DMS 273 treated with DMSO at 0.1 percent for 48 hours (cell line): ENCODE data around the gene PATE4.
"Not testable (repeated sequence)": the region's sequence is repeated elsewhere in the genome, so short reads cannot be mapped to it uniquely, and the experiment has no call there.

Source experiments
- DNase-seq: peaks from one replicate; lab custom pipeline; 2025; lab: John Stamatoyannopoulos, UW

The PATE4 gene

DNA sequence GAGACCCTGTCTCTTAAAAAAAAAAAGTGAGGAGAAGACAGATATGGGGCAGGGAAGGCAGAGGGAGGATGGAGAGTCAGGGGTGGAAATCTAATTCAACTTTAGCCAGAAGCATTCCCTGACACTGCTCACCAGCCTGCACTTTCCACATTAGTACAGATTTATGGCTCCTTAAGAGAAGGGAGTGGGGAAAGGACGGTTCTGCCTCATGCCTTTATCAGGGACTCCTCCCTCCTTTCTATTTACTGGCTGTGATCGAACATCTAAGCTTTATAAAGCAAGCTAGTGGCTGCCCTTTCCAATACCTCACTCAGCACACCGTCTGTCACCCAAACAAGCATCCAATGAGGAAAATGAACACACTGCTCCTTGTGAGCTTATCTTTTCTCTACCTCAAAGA is at the start of gene PATE4:
Gene PATE4, plus strand, starts transcription at position 301 of the 400 bp plus-strand sequence. Its CDS starts 44 bp downstream, at position 345.
- DNase-seq: no peak

GRCh38 chr11:125784678-125785077 is 48.4 kb upstream of the PATE4 start:
- DNase-seq: no peak

DNA sequence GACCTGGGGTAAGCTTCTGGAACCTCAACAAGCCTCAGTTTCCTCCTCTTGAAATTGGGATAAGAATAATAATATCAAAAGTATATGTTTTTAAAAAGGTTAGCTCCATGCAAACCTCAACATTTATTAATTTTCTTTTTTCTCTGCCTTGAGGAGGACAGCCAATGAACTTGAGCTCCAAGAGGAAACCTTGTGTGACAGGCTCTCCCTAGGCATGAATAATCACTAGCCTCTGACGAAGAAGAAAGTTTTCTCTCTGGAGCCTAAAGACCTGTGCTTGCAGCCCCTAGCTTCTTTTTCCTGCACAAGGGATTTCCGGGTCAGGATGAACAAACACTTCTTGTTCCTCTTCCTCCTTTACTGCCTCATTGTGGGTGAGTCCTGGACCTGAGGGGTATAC is 45.3 kb upstream of the PATE4 start, which contains the start of gene PATE3:
Gene PATE3, plus strand, starts transcription at position 301 of the 400 bp plus-strand sequence. Its CDS starts 25 bp downstream, at position 326.
- no peak for DNase-seq

GRCh38 chr11:125790825-125791224 is 42.3 kb upstream of the PATE4 start:
- no peak for DNase-seq

- DNase-seq: no peak
Observed at GRCh38 chr11:125797641-125798040, 35.5 kb upstream of the PATE4 start.

DNA sequence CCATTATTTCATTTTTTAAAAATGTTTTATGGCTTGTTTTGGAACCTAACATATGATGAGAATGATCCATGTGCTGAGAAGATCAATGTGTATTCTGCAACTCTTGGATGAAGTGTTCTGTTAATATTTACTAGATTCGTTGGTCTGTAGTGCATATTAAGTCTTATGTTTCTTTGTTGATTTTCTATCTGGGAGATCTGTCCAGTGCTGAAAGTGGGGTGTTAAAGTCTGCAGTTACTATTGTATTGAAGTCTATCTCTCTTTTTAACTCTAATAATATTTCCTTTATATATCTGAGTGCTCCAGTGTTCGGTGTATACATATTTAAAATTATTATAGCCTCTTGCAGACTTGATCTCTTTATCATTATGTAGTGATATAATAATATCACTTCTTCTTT is 33.3 kb upstream of the PATE4 start:
- DNase-seq: no peak

- DNase-seq: no peak
Observed at GRCh38 chr11:125802387-125802786, 30.7 kb upstream of the PATE4 start.

GRCh38 chr11:125807909-125808308 is 25.2 kb upstream of the PATE4 start:
- DNase-seq: no peak

GRCh38 chr11:125835748-125836147 is 2.6 kb downstream of the PATE4 start:
- no peak for DNase-seq

DNA sequence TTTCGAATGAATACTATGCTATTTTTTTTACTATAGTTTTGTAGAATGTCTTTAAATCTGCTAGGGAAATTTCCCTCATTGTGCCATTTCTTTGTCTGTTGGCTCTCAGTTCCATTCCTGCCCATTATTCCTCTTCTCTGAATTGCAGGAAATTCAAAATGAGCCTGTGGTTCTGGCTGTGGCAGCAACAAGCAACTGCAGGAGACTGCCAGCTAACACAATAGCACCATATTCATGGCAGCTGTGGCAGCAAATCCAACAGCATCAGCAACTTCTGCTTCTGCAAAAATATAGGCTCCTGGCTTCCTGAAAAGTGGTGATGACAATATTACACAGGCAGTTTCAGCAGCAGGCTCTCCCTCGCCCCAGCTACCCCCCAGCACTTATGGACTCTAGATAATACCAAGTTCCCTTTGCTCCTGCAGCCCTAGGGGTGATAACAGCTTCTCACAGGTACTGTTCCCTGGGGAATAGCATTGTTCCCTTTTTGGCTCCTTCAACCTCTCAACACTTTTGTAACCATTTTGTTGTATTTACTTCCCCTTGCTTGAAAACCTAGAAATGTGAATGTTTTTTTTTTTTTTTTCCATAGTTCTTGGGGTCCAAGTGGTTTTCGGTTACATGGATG is 9.3 kb downstream of the PATE4 start:
- DNase-seq: no peak

DNA sequence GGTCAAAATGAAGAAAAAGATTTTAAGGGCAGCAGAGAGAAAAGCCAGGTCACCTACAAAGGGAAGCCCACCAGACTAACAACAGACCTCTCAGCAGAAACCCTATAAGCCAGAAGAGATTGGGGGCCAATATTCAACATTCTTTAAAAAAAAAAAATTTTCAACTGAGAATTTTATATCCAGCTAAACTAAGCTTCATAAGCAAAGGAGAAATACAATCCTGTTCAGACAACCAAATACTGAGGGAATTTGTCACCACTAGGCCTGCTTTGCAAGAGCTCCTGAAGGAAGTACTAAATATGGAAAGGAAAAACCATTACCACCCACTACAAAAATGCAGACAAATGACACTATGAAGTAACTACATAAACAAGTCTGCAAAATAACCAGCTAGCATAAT is 13.1 kb downstream of the PATE4 start:
- no peak for DNase-seq

DNA sequence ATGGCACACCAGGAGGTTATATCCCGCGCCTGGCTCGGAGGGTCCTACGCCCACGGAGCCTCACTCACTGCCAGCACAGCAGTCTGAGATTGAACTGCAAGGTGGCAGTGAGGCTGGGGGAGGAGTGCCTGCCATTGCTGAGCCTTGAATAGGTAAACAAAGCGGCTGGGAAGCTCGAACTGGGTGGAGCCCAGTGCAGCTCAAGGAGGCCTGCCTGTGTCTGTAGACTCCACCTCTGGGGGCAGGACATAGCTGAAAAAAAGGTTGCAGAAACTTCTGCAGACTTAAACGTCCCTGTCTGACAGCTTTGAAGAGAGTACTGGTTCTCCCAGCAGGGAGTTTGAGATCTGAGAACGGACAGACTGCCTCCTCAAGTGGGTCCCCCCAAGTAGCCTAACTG is 24.6 kb downstream of the PATE4 start:
- not testable (repeated sequence) for DNase-seq

GRCh38 chr11:125862786-125863185 is 29.7 kb downstream of the PATE4 start:
- DNase-seq: not testable (repeated sequence)

DNA sequence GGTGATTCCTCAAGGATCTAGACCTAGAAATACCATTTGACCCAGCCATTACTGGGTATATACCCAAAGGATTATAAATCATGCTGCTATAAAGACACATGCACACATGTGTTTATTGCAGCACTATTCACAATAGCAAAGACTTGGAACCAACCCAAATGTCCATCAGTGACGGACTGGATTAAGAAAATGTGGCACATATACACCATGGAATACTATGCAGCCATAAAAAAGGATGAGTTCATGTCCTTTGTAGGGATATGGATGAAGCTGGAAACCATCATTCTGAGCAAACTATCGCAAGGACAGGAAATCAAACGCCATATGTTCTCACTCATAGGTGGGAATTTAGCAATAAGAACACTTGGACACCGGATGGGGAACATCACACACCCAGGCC is 32.2 kb downstream of the PATE4 start:
- DNase-seq: not testable (repeated sequence)

DNA sequence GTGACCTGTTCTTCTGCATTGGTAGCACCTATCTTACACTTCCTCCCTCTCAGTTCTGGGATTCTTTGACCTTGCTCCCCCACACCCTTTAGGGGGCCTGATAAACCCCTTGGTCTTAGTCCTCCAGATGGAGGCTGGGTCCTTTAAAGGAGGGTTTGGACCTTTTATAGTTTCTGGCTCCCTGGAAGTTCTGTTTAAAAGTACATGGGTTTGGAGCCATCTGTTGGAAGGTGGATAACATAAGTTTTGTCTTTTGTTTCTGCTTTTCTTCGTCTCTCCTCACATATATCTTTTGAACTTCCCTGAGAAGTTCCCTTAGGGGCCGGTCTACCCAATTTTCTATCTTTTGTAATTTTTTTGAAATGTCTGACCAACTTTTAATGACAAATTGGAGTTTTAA is 36.4 kb downstream of the PATE4 start:
- no peak for DNase-seq

- no peak for DNase-seq
Observed at GRCh38 chr11:125871391-125872137, 38.4 kb downstream of the PATE4 start.

- DNase-seq: no peak
Observed at GRCh38 chr11:125872138-125872491, 39.0 kb downstream of the PATE4 start.

- DNase-seq: no peak
Observed at GRCh38 chr11:125873881-125874555, 40.9 kb downstream of the PATE4 start.

DNA sequence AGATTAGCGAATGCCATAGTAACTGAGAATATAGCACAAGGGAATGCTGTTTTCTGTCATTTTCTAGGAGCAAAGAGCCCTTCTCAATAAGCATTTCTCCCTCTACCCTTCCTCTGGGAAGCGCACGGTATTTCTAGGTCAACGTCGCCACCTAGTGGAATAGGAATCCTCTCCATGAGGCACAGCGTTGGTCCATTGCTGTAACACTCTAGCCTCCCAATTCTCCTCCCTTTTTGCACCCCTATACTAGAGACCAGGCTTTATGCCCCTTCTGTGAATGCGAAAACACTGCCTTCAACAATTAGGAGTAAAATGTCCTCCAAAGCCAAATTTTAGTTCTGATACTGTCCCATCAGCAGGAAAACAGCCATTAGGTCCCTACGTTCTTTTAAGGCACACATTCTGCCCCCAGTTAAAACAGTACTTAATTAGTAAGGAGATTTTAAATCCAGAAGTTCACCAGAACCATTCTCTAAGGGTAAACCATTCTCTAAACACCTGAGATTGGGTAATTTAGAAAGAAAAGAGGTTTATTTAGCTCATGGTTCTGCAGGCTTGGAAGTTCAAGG is 41.5 kb downstream of the PATE4 start:
- peak; percentile 31 for DNase-seq

DNA sequence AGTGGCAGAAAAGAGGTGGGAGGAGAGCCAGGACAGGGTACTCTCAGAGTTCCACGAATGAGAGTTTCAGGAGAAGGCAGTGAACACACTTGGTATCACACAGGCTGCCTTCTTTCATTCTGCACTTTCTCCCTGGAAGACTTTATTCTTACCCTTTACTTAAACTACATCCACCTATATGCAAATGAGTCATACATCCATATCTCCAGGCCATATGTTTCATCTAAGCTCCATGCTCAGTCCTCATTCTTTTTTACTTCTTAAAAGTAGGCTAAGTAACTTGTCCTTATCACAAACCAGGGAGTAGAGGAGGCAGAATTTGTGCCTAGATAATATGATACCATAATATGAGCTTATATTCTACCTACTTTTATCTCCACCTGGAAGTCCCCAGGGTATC is 48.2 kb downstream of the PATE4 start:
- DNase-seq: no peak

- no peak for DNase-seq
Observed at GRCh38 chr11:125883375-125883774, 50.3 kb downstream of the PATE4 start.

DNA sequence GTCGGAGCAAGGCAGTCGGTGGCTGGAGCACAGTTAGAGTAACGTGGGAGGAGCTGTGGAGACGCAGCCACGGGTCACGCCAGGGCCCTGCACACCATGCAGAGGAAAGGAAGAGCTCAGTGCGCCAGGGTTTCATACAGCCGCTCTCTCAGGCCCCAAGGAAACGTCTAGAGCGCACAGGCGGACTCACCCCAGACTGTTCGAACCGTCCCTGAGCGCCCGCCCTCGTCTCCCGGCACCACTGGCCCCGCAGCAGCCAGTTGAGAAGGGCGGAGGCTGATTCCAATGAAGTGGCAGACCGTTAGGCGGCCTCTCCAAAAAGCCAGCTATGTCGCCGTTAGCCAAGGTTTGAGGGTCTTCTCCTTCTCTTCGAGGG is 53.9 kb downstream of the PATE4 start:
- no peak for DNase-seq
